IMR-90 (cell line): ENCODE results near the gene TAF8. TPM values are rescaled to one million over a fixed set of nuclear protein-coding genes. Genes with fewer than 3 reads are reported as not detected.

Experiments
- ATAC-seq: fragments of 200-7000 bp; cut with Tn5 transposase; 2 replicates; pipeline ENCODE4 v1.9.1; 2020; ENCODE audit warnings: low read depth, mild to moderate bottlenecking, moderate library complexity
- BruUV-seq: library from RNA; stranded (reverse); fragments of 400-500 nt; replicated peaks from 2 replicates; lab custom pipeline; 2021; lab: Mats Ljungman, UMichigan
- CTCF ChIA-PET: fragments of 300-600 bp; formaldehyde crosslinking; extraction: SDS; loops from one replicate; lab custom pipeline; 2021; ENCODE audit warnings: antibody characterized with exemption; lab: Yijun Ruan, JAX
- POLR2A ChIA-PET: fragments of 300-600 bp; sonication (Branson Sonifier 250); formaldehyde crosslinking; loops from one replicate; lab custom pipeline; 2022; ENCODE audit warnings: antibody characterized with exemption; ENCODE audit not compliant: unreplicated experiment; lab: Charles Lee
- DNase-seq: peaks from one replicate; pipeline ENCODE4 v3.0.0; 2013
- H2AFZ ChIP-seq: replicated peaks from 2 replicates; pipeline ENCODE3; 2013; ENCODE audit warnings: low read length, mild to moderate bottlenecking; ENCODE audit not compliant: poor library complexity
- H2AK5ac ChIP-seq: 2 replicates; pipeline ENCODE4 v1.6.1; 2013; ENCODE audit warnings: low read depth, low read length, inconsistent platforms
- H2AK9ac ChIP-seq: replicated peaks from 2 replicates; pipeline ENCODE3; 2013; ENCODE audit warnings: mild to moderate bottlenecking, low read depth, low read length, moderate library complexity; ENCODE audit not compliant: poor library complexity
- H2BK120ac ChIP-seq: 2 replicates; pipeline ENCODE4 v1.6.1; 2013; ENCODE audit warnings: low read depth, low read length, inconsistent platforms
- H2BK15ac ChIP-seq: 3 replicates; pipeline ENCODE4 v1.6.1; 2013; ENCODE audit warnings: low read depth, low read length, inconsistent platforms
- H2BK20ac ChIP-seq: 2 replicates; pipeline ENCODE4 v1.6.1; 2013; ENCODE audit warnings: low read depth, mild to moderate bottlenecking, inconsistent platforms, low read length, moderate library complexity
- H2BK5ac ChIP-seq: 2 replicates; pipeline ENCODE4 v1.6.1; 2013; ENCODE audit warnings: mild to moderate bottlenecking, low read depth, low read length, inconsistent platforms; ENCODE audit not compliant: poor library complexity, severe bottlenecking
- H3K14ac ChIP-seq: replicated peaks from 2 replicates; pipeline ENCODE4 v1.6.1; 2013; ENCODE audit warnings: low read depth, low read length, inconsistent platforms
- H3K18ac ChIP-seq: 2 replicates; pipeline ENCODE4 v1.6.1; 2013; ENCODE audit warnings: low read depth, low read length, control low read depth
- H3K23ac ChIP-seq: 2 replicates; pipeline ENCODE4 v1.6.1; 2013; ENCODE audit warnings: low read depth, low read length, inconsistent platforms
- H3K27ac ChIP-seq: 2 replicates; pipeline ENCODE4 v1.5.1; 2013; ENCODE audit warnings: mild to moderate bottlenecking, control low read depth, low read length; ENCODE audit not compliant: insufficient read depth
- H3K27me3 ChIP-seq: 2 replicates; pipeline ENCODE4 v1.6.1; 2013; ENCODE audit warnings: low read length; ENCODE audit not compliant: control insufficient read depth, insufficient read depth
- H3K36me3 ChIP-seq: 2 replicates; pipeline ENCODE4 v1.6.1; 2013; ENCODE audit warnings: low read length, mixed read lengths; ENCODE audit not compliant: control insufficient read depth, insufficient read depth
- H3K4ac ChIP-seq: 2 replicates; pipeline ENCODE4 v1.6.1; 2013; ENCODE audit warnings: low read depth, low read length, inconsistent platforms
- H3K4me1 ChIP-seq: 2 replicates; pipeline ENCODE4 v1.6.1; 2013; ENCODE audit warnings: low read length, mixed read lengths; ENCODE audit not compliant: control insufficient read depth, insufficient read depth
- H3K4me2 ChIP-seq: 2 replicates; pipeline ENCODE4 v1.6.1; 2013; ENCODE audit warnings: low read depth, mild to moderate bottlenecking, control low read depth, low read length, moderate library complexity
- H3K4me3 ChIP-seq: 2 replicates; pipeline ENCODE4 v1.5.1; 2013; ENCODE audit warnings: low read depth, mild to moderate bottlenecking, control low read depth, low read length, moderate library complexity; ENCODE audit not compliant: insufficient read depth
- H3K56ac ChIP-seq: 2 replicates; pipeline ENCODE4 v1.6.1; 2013; ENCODE audit warnings: low read length, inconsistent platforms; ENCODE audit not compliant: insufficient read depth; ENCODE audit errors: extremely low read depth
- H3K79me1 ChIP-seq, 2 experiments: 2 replicates each; pipeline ENCODE4 v1.6.1; 2013; ENCODE audit warnings: low read length in 2 of 2, inconsistent platforms in 1 of 2, low read depth in 1 of 2
- H3K9ac ChIP-seq: 2 replicates; pipeline ENCODE4 v1.6.1; 2013; ENCODE audit warnings: low read depth, low read length, control low read depth
- H3K9me1 ChIP-seq: 2 replicates; pipeline ENCODE4 v1.6.1; 2013; ENCODE audit warnings: low read length, inconsistent platforms; ENCODE audit not compliant: insufficient read depth
- H3K9me3 ChIP-seq: 2 replicates; pipeline ENCODE4 v1.6.1; 2013; ENCODE audit warnings: low read length; ENCODE audit not compliant: control insufficient read depth, insufficient read depth
- H4K20me1 ChIP-seq: 2 replicates; pipeline ENCODE4 v1.6.1; 2013; ENCODE audit warnings: low read length, inconsistent platforms; ENCODE audit not compliant: insufficient read depth
- H4K5ac ChIP-seq: 2 replicates; pipeline ENCODE4 v1.6.1; 2013; ENCODE audit warnings: mild to moderate bottlenecking, low read depth, low read length, control low read depth
- H4K8ac ChIP-seq, 2 experiments: 2 replicates each; pipeline ENCODE4 v1.6.1; 2013; ENCODE audit warnings: low read depth in 2 of 2, low read length in 2 of 2, control low read depth in 1 of 2, inconsistent platforms in 1 of 2
- H4K91ac ChIP-seq: 2 replicates; pipeline ENCODE4 v1.6.1; 2013; ENCODE audit warnings: low read depth, low read length, inconsistent platforms; ENCODE audit not compliant: insufficient read depth
- BHLHE40 ChIP-seq: fragments of 150-350 bp; IDR thresholded peaks from 2 replicates; pipeline ENCODE4 v1.6.1; 2016; ENCODE audit warnings: mild to moderate bottlenecking, low read depth, low read length
- CEBPB ChIP-seq: IDR thresholded peaks from 2 replicates; pipeline ENCODE4 v1.6.1; 2012; ENCODE audit warnings: low read depth, low read length, improper control_type of control experiment
- CHD1 ChIP-seq: IDR thresholded peaks from 2 replicates; pipeline ENCODE4 v1.6.1; 2012; ENCODE audit warnings: low read depth, low read length, improper control_type of control experiment
- CTCF ChIP-seq: conservative IDR thresholded peaks from 2 replicates; pipeline ENCODE4 v1.5.1; 2012; ENCODE audit warnings: mild to moderate bottlenecking, low read depth, low read length, improper control_type of control experiment
- FOS ChIP-seq: fragments of 150-350 bp; IDR thresholded peaks from 2 replicates; pipeline ENCODE4 v1.6.1; 2016; ENCODE audit warnings: low read depth, low read length
- MAFK ChIP-seq: IDR thresholded peaks from 2 replicates; pipeline ENCODE4 v1.6.1; 2012; ENCODE audit warnings: low read depth, low read length, improper control_type of control experiment
- MAZ ChIP-seq: IDR thresholded peaks from 2 replicates; pipeline ENCODE4 v1.6.1; 2012; ENCODE audit warnings: low read depth, mild to moderate bottlenecking, low read length, improper control_type of control experiment, moderate library complexity, borderline replicate concordance
- MXI1 ChIP-seq: IDR thresholded peaks from 2 replicates; pipeline ENCODE4 v1.6.1; 2012; ENCODE audit warnings: low read depth, mild to moderate bottlenecking, low read length, moderate library complexity, borderline replicate concordance
- NFE2L2 ChIP-seq: fragments of 150-350 bp; IDR thresholded peaks from 2 replicates; pipeline ENCODE4 v1.6.1; 2016; ENCODE audit warnings: low read depth, mild to moderate bottlenecking, low read length
- POLR2A ChIP-seq: IDR thresholded peaks from 2 replicates; pipeline ENCODE4 v1.6.1; 2012; ENCODE audit warnings: mild to moderate bottlenecking, low read depth, low read length
- RAD21 ChIP-seq: IDR thresholded peaks from 2 replicates; pipeline ENCODE4 v1.6.1; 2012; ENCODE audit warnings: low read length, improper control_type of control experiment
- RCOR1 ChIP-seq: IDR thresholded peaks from 2 replicates; pipeline ENCODE4 v1.6.1; 2012; ENCODE audit warnings: mild to moderate bottlenecking, low read length, improper control_type of control experiment; ENCODE audit not compliant: insufficient replicate concordance
- RFX5 ChIP-seq: IDR thresholded peaks from 2 replicates; pipeline ENCODE4 v1.8.0; 2012; ENCODE audit warnings: low read depth, mild to moderate bottlenecking, low read length, moderate library complexity
- SMC3 ChIP-seq: fragments of 150-350 bp; IDR thresholded peaks from 2 replicates; pipeline ENCODE4 v1.6.1; 2016; ENCODE audit warnings: low read depth, mild to moderate bottlenecking, antibody characterized with exemption, low read length, moderate library complexity
- USF2 ChIP-seq: fragments of 150-350 bp; IDR thresholded peaks from 2 replicates; pipeline ENCODE4 v1.6.1; 2017; ENCODE audit warnings: mild to moderate bottlenecking, antibody characterized with exemption, low read length, low read depth
- WGBS, 2 experiments: methylation state at CpG; one replicate each; pipeline versions ENCODE4 v1.1.5 to v1.1.7; 2013; ENCODE audit warnings: missing lambda C conversion rate in 2 of 2; ENCODE audit not compliant: insufficient read length in 1 of 2; ENCODE audit errors: extremely low coverage in 2 of 2; 5-methylcytosine and 5-hydroxymethylcytosine counted together
- dilution Hi-C: fragments of 300-500 bp; cut with HindIII; formaldehyde crosslinking; loops from one replicate; pipeline ENCODE4 v1.14.3; 2018; ENCODE audit warnings: low sequenced_read_pairs; ENCODE audit not compliant: unreplicated experiment
- in situ Hi-C: fragments of 300-500 bp; cut with MboI; formaldehyde crosslinking; loops from 3 replicates; pipeline ENCODE4 v1.14.3; 2019; ENCODE audit warnings: low sequenced_read_pairs, inconsistent platforms, mixed read lengths
- intact Hi-C: fragments of 100-400 bp; cut with micrococcal nuclease; formaldehyde crosslinking; loops from 2 replicates; pipeline ENCODE4 v1.10.0; 2022
- polyA plus RNA-seq, 3 experiments: library from polyadenylated mRNA; depleted of rRNA; stranded (reverse); fragments of >200 nt; gene quantifications; 2 replicates each; pipeline ENCODE4 v1.2.3, GENCODE V29; 2012; ENCODE audit warnings: low replicate concordance in 1 of 3
- total RNA-seq: library from RNA; depleted of rRNA; stranded (reverse); fragments of >200 nt; gene quantifications from 2 replicates; pipeline ENCODE4 v1.2.3, GENCODE V29; 2012

TAF8 gene
- total and polyA plus RNA-seq, 2 of the 4 experiments (the other 2 are of a cell fraction): 14.3 to 22.8 TPM

GRCh38 chr6:42118162-42119001 is 68.1 kb downstream of the TAF8 start:
- no TSS peak for BruUV-seq
- CTCF ChIA-PET: no interaction called here
- TF ChIP-seq BHLHE40 (no peak), SMC3 (no peak), CTCF (no peak), RCOR1 (no peak), NFE2L2 (no peak), POLR2A (no peak), CHD1 (no peak), RFX5 (no peak), RAD21 (no peak), FOS (no peak), MXI1 (no peak), CEBPB (no peak), MAFK (no peak), MAZ (no peak), USF2 (no peak)

More at GRCh38 chr6:42118162-42119001, 68.1 kb downstream of the TAF8 start:
- Histone ChIP-seq H3K4me3 (no peak overlapping the region), H3K27ac (no peak overlapping the region), H3K18ac (peak overlapping the region; percentile 7; the same call in 1 of the 2 replicates), H3K27me3 (no peaks in the 10 kb centered on the region), H3K9ac (no peak overlapping the region), H3K23ac (no peak overlapping the region), H3K56ac (no peak overlapping the region), H3K79me1 (peaks cover 0 to 10% of the 10 kb centered on the region in 2 experiments; a peak in 2 of 4 replicates), H3K9me1 (peaks cover 12% of the 10 kb centered on the region), H3K36me3 (no peaks in the 10 kb centered on the region), H2BK20ac (no peak overlapping the region), H2AFZ (peak overlapping the region; percentile 69), H3K14ac (no peak overlapping the region), H3K4me1 (peaks cover 16% of the 10 kb centered on the region), H3K4me2 (no peak overlapping the region), H4K20me1 (no peaks in the 10 kb centered on the region), H2AK5ac (peak overlapping the region; percentile 54; the same call in 1 of the 2 replicates), H2BK120ac (no peak overlapping the region), H3K4ac (no peak overlapping the region), H3K9me3 (no peaks in the 10 kb centered on the region), H4K91ac (no peak overlapping the region; the same call in 1 of the 2 replicates), H4K8ac (peak overlapping the region in 1 of 2 experiments; percentile 22; a peak in 1 of 4 replicates), H2BK15ac (no peak overlapping the region; the same call in 2 of the 3 replicates), H2AK9ac (peak overlapping the region; percentile 16), H4K5ac (peak overlapping the region; percentile 38; the same call in 1 of the 2 replicates), H2BK5ac (no peak overlapping the region)
- dilution Hi-C loops: no loop called here
- POLR2A ChIA-PET: no interaction called here
- DNase-seq (no peak), ATAC-seq (peak; percentile 79)
- intact Hi-C loops: no loop called here
- 82% methylated on average over 6 of the region's 10 CpGs; no CpG with 5 or more reads in 1 of the 2 experiments for WGBS, 2 experiments
- in situ Hi-C loops: no loop called here
